HTR-8/SVneo (cell line): Measurements from ENCODE around the gene BRPF3.

ENCODE experiments used
- DNase-seq: peaks from one replicate; pipeline ENCODE4 v3.0.0; 2011; ENCODE audit warnings: low spot score, mixed read lengths; ENCODE audit not compliant: insufficient read length
- FAIRE-seq: peaks from 2 replicates; lab custom pipeline; 2011; peaks lifted over from hg19 to GRCh38; lab: Jason Lieb, UNC

The BRPF3 gene

DNA sequence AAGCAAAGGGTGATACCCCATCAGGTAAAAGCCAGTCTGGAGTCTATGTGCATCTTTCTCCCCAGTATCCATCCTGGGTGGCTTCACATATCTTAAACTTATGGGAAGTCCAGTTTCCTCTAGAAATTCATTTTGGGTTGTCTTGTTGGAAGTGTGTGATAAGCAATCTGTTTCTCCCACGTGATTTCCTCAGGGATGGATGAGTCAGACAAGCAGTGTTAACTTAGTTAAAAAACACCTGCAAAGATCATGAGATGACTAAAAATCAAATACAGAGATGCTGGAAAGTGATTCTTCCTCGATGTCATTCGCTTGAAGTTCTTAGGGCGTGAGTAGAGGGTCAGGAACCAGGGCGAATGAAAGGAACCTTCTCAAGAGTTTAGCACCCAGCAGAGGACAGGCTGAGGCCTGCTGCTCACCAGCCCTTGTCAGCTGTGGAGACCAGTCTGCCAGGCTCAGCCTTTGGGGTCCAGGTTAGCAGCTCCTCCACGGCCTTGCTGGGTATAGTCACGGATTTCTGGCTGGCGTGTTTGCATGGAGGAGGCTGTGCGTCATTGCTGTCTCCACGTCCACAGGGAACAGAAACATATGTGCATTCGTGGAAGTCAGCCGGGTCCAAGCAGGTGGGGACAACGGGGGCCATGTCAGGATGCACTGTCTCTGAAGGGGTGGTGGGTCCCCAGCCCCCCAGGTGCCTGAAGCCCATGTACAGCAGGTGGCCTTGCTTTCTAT, 70.5 kb downstream of the BRPF3 start:
- no peak for FAIRE-seq

DNA sequence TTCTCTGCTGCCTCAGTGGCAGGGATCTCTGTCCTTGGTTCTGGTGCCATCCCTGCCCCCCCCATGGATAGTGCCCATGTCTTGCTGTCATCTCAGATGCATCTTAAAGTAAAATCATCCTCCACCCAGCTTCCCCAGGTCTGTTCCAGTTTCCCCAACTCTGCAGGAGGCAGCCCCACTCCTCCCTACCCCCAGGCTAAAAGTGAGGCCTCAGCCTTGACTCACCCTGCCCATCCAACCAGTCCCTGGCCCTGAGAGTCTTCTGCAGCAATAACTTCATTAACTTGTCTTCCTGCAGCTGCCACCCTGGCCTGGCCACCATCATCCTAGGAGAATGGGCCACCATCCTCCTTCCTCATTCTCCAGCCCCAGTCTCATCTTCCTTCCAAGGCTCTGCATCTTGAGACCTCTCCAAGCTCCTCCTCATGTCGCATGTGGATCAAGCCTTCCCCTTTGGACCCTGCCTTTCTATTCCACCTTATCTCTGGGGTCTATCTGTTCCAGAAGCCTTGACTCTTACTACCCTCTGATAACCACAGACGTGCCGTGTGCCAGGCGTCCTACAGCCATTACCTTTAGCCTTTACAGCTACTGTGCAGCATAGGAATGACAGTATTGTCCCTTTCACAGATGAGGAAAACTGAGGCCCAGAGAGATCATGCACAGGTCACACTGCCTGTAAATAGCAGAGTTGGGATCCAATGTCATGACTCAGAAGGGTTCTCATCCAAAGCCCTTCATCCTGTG, 71.4 kb downstream of the BRPF3 start:
- DNase-seq = no peak
- FAIRE-seq = no peak

More for the DNA sequence above, 70.5 kb downstream of the BRPF3 start:
- no peak for DNase-seq

DNA sequence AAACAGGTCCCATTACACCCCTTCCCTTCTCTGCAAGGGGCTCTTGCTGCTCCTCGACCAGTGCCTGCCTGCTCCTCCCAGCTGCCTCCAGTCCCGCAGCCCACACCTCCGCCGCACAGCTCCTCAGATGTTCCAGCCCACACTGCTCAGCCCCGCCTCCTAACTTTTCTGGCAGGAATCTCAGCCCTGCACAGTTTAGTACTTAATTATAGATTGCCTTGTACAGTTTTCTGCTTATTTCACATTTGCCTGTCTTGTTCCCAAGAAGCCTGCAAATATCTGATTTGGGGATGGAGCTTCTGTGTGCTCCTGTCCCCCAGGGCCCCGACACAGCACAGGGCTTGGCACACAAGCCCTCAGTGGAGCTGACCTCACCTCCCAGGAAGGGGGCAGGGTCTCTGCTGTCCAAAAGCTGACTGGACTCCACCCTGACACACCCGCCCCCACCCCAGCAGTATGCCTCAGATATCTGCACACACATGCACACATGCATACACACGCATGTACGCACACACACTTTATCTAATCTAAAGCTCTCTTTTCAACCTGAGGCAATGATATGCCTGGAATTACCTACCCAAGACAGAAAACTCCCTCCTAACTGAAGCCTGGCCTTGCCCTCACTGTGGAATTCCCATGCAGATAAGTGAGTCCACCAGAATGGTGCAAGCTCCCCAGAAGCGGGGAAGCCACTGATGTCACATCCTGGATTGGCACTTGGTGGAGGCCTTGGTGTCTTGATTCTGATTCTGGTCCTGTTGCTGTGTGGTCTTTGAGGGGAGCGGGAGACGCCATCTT, 72.1 kb downstream of the BRPF3 start:
- DNase-seq (no peak), FAIRE-seq (no peak)

GRCh38 chr6:36269834-36270705, 73.5 kb downstream of the BRPF3 start, which contains the start of gene PNPLA1:
PNPLA1 (plus strand) TSS chr6:36270060; CDS start chr6:36270460, 400 bp downstream.
- no peak for FAIRE-seq
- DNase-seq = no peak

DNA sequence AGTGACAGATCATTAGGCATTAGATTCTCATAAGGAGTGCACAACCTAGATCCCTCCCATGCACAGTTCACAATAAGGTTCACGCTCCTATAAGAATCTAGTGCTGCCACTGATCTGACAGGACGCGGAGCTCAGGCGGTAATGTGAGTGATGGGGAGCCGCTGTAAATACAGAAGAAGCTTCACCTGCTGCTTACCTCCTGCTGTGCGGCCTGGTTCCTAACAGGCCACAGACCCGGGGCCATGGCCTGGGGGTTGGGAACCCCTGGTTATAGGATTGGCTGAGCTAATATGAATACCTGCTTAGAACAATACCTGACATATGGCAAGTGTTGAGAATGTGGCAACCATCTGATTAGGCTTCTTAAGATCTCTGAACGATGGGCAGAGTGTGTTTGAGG, 75.7 kb downstream of the BRPF3 start:
- FAIRE-seq = no peak
- DNase-seq = no peak

DNA sequence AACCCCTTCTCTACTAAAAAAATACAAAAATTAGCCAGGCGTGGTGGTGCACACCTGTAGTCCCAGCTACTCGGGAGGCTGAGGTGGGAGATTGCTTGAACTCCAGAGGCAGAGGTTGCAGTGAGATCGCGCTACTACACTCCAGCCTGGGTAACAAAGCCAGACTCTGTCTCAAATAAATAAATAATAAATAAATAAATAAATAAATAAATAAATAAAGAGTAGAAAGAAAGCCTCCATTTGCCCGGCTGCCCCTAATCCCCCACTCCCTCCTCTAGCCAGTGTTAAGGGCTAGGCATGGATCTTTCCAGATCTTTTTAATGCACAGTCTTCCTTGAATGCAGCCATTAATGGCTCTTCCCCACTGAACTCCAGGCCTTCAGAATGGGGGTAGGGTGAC, 76.5 kb downstream of the BRPF3 start:
- DNase-seq (no peak), FAIRE-seq (no peak)

- no peak for DNase-seq
- FAIRE-seq = no peak
These were observed 77.4 kb downstream of the BRPF3 start for GRCh38 chr6:36273802-36274514.

GRCh38 chr6:36276581-36277536, 80.3 kb downstream of the BRPF3 start:
- no peak for FAIRE-seq

DNA sequence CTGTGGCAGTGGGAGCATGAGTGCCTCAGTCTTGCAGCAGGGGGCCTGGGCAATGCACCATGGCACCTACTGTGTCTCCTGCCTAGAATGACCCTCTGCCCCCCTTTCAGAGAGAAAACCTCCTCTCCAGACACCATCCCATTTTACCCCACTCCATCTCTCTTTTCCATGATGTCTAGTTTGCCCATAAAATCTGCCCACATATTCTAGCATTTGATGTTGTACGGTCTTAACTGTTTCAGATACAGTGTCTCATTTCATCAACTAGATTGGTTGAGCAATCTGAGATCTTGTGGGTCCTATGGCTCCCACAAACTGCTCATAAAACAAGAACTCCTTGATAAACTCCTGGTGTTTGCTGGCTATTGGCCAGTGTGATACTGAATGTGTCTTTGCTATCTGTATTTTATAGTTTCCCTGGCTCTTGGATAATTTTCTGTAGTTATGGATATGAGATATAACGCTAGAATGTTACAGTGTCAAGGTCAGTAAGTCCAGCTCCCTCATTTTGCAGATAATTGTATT, 81.5 kb downstream of the BRPF3 start:
- DNase-seq = no peak

More at GRCh38 chr6:36276581-36277536, 80.3 kb downstream of the BRPF3 start:
- DNase-seq = no peak

DNA sequence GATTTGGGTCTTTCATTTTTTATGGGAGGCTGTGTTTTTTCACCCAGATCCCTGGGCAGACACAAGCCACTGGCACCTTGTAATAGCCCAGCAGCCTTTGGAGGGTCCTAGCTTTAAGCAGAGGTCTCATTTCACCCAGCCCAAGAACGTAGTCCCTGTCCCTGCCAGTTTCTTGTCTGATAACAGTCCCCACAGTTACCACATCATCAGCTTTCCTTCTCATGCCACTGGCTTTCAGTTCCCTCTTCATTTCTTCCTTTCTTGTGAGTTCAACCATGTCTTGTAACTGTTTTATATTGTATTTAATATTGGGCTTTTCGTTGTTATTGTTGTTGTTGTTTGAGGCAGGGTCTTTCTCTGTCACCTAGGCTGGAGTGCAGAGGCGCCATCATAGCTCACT, 83.9 kb downstream of the BRPF3 start:
- DNase-seq (no peak), FAIRE-seq (no peak)

More for the DNA sequence above, 81.5 kb downstream of the BRPF3 start:
- FAIRE-seq = no peak

DNA sequence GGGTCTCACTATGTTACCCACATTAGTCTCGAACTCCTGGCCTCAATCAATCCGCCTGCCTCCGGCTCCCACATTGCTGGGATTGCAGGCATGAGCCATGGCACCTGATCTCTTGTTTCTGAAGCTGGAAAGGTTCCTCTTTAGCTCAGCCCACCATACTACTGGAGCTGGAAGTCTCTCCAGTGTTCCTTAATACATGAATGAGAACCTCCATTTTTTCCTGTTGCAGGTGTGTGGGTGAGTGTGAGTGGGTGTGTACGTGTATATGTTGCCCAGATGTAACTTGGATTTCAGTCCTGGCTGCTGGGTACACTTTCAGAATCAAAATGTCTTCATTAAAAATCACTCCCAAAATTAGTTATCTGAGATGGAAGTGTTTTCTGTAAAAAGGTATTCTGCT, 84.4 kb downstream of the BRPF3 start:
- FAIRE-seq (no peak), DNase-seq (no peak)
